ENCODE measurements around the gene PEX16. TPM values are rescaled to one million over a fixed set of nuclear protein-coding genes. Genes with fewer than 3 reads are reported as not detected.

Gene PEX16
- total RNA-seq, 6 donors from 2014 or later, result 22.9 to 43.0 (median 32.6) TPM

DNA sequence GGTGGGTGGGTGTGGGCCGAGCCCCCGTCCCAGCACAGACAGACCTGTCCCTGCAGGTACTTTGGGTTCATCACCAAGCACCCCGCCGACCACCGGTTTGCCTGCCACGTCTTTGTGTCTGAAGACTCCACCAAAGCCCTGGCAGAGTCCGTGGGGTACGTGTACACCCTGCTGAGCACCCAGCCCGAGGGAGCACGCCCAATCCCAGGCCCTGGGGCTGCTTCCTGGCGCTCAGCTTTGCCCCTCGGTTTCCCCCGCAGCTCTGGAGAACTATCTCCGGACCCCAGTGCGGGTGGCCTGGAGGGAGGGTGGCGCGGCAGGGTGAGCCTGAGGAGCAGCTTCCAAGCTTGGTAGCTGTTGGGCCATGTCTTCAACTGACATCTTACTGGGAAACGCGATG is 12.6 kb downstream of the PEX16 start:
- peaks cover 9 to 14% (median 11%) of the 10 kb centered on the region in 4 donors for H3K4me1 ChIP-seq
- no peaks in the 10 kb centered on the region for H3K9me3 ChIP-seq
- peak in 1 of 2 donors; percentile 75 for DNase-seq
- H3K36me3 ChIP-seq, result peaks cover 0 to 25% (median 14%) of the 10 kb centered on the region in 4 donors
- TF ChIP-seq POLR2AphosphoS5 (IDR thresholded peaks at IDR 0.05) (no peak), EP300 (IDR thresholded peaks at IDR 0.05) (no peak), POLR2A (IDR thresholded peaks at IDR 0.05) (no peak)
- TF ChIP-seq, protein P1, sequence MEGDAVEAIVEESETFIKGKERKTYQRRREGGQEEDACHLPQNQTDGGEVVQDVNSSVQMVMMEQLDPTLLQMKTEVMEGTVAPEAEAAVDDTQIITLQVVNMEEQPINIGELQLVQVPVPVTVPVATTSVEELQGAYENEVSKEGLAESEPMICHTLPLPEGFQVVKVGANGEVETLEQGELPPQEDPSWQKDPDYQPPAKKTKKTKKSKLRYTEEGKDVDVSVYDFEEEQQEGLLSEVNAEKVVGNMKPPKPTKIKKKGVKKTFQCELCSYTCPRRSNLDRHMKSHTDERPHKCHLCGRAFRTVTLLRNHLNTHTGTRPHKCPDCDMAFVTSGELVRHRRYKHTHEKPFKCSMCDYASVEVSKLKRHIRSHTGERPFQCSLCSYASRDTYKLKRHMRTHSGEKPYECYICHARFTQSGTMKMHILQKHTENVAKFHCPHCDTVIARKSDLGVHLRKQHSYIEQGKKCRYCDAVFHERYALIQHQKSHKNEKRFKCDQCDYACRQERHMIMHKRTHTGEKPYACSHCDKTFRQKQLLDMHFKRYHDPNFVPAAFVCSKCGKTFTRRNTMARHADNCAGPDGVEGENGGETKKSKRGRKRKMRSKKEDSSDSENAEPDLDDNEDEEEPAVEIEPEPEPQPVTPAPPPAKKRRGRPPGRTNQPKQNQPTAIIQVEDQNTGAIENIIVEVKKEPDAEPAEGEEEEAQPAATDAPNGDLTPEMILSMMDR (IDR thresholded peaks at IDR 0.05), result no peak
- no peak overlapping the region for H3K4me3 ChIP-seq
- no peak for ATAC-seq (ENCODE audit: low FRiP score in 2 of 2)
- H3K27ac ChIP-seq, result no peak overlapping the region
- 91 to 96% methylated on average over 19 of the region's 19 CpGs for WGBS, 2 donors
- no peaks in the 10 kb centered on the region for H3K27me3 ChIP-seq

DNA sequence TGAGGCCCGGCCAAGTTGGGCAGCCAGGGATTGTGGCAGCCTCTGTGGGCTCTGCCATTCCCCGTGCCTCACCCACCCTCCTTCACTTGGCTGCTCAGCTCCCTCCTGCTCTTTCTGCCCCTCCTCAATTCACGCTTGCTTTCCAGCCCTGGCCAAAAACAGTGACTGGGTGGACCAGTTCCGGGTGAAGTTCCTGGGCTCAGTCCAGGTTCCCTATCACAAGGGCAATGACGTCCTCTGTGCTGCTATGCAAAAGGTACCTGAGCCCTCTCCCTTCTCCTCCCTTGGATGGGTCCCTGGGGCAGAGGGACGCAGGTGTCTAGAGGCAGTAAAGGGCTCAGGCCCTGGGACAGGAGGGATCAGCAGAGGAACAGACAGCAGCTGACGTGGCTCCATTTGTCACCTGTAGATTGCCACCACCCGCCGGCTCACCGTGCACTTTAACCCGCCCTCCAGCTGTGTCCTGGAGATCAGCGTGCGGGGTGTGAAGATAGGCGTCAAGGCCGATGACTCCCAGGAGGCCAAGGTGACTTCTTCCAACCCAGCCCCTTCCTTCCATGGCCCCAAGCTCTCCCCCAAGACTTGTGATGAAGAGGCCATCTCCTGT is 13.3 kb downstream of the PEX16 start:
- no peak for ATAC-seq (ENCODE audit: low FRiP score in 2 of 2)
- DNase-seq, result no peak
- Histone ChIP-seq H3K27me3 (no peaks in the 10 kb centered on the region), H3K4me3 (no peak overlapping the region), H3K36me3 (peaks cover 0 to 18% (median 7%) of the 10 kb centered on the region in 4 donors), H3K9me3 (no peaks in the 10 kb centered on the region), H3K4me1 (peaks cover 11 to 21% (median 14%) of the 10 kb centered on the region in 4 donors), H3K27ac (no peak overlapping the region)
- TF ChIP-seq, protein P1 (IDR thresholded peaks at IDR 0.05), result no peak
- no peak for TF ChIP-seq POLR2A (IDR thresholded peaks at IDR 0.05)
- TF ChIP-seq EP300 (IDR thresholded peaks at IDR 0.05), result no peak
- TF ChIP-seq POLR2AphosphoS5 (IDR thresholded peaks at IDR 0.05), result no peak
- 83 to 90% methylated on average over 13 to 15 of the region's 15 CpGs for WGBS, 2 donors

DNA sequence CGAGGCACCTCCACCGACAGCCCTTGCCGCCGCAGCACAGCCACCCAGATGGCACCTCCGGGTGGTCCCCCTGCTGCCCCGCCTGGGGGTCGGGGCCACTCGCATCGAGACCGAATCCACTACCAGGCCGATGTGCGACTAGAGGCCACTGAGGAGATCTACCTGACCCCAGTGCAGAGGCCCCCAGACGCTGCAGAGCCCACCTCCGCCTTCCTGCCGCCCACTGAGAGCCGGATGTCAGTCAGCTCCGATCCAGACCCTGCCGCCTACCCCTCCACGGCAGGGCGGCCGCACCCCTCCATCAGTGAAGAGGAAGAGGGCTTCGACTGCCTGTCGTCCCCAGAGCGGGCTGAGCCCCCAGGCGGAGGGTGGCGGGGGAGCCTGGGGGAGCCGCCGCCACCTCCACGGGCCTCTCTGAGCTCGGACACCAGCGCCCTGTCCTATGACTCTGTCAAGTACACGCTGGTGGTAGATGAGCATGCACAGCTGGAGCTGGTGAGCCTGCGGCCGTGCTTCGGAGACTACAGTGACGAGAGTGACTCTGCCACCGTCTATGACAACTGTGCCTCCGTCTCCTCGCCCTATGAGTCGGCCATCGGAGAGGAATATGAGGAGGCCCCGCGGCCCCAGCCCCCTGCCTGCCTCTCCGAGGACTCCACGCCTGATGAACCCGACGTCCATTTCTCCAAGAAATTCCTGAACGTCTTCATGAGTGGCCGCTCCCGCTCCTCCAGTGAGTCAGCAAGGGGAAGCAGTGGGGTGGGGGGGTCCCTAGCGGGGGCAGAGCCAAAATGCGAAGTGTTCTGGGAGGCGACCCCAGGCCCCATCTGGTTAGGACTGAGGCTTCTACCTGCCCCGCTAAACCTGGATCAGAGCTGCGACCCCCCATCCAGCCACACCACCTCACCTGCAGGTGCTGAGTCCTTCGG is 15.0 kb downstream of the PEX16 start:
- Histone ChIP-seq H3K4me3 (no peak overlapping the region), H3K27me3 (peaks cover 0 to 2% (median 0%) of the 10 kb centered on the region in 4 donors), H3K36me3 (peaks cover 0 to 11% (median 3%) of the 10 kb centered on the region in 4 donors), H3K4me1 (peaks cover 18 to 31% (median 20%) of the 10 kb centered on the region in 4 donors), H3K27ac (no peak overlapping the region), H3K9me3 (no peaks in the 10 kb centered on the region)
- no peak for TF ChIP-seq EP300 (IDR thresholded peaks at IDR 0.05)
- no peak for TF ChIP-seq POLR2A (IDR thresholded peaks at IDR 0.05)
- TF ChIP-seq, protein P1 (IDR thresholded peaks at IDR 0.05), result no peak
- TF ChIP-seq POLR2AphosphoS5 (IDR thresholded peaks at IDR 0.05), result no peak
- ATAC-seq (ENCODE audit: low FRiP score in 2 of 2), result no peak
- WGBS, 2 donors, result 90 to 94% methylated on average over 15 to 34 of the region's 56 CpGs
- peak in 1 of 2 donors; percentile 80 for DNase-seq

DNA sequence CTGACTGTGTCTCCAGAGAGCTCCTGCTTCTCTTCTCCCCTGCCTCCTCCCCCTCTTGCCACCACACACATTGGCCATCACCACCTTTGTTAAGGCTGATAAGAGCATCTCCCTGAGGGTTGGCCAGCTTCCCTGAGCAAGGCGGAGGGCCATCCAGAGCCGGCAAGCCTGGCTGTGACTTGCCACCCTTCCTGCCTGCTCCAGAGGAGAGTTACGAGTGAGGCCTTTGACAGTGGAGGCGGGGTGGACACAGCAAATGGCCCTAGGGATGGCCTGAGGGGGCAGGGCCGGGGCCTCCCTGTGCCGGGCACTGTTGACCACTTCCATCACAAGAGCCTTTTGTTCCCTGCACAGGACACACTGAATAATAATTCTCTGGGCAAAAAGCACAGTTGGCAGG is 16.1 kb downstream of the PEX16 start:
- H3K27me3 ChIP-seq, result peaks cover 0 to 2% (median 0%) of the 10 kb centered on the region in 4 donors
- TF ChIP-seq POLR2A (IDR thresholded peaks at IDR 0.05), result no peak
- TF ChIP-seq POLR2AphosphoS5 (IDR thresholded peaks at IDR 0.05), result no peak
- no peak for TF ChIP-seq EP300 (IDR thresholded peaks at IDR 0.05)
- TF ChIP-seq, protein P1 (IDR thresholded peaks at IDR 0.05), result no peak
- ATAC-seq (ENCODE audit: low FRiP score in 2 of 2), result no peak
- H3K4me1 ChIP-seq, result peaks cover 18 to 31% (median 20%) of the 10 kb centered on the region in 4 donors
- no peak overlapping the region for H3K27ac ChIP-seq
- H3K9me3 ChIP-seq, result no peaks in the 10 kb centered on the region
- peak in 1 of 2 donors; percentile 76 for DNase-seq
- H3K36me3 ChIP-seq, result peaks cover 0 to 11% (median 3%) of the 10 kb centered on the region in 4 donors
- no peak overlapping the region for H3K4me3 ChIP-seq
- 83 to 84% methylated on average over 6 of the region's 6 CpGs for WGBS, 2 donors
